Activated T-cell treated with anti-CD3 and anti-CD28 coated beads for 1 hour (primary cell): Measurements from ENCODE around the gene GADD45G.

Experiments
- DNase-seq: peaks from one replicate; pipeline ENCODE4 v3.0.0-alpha.2; 2020; ENCODE audit warnings: low read depth

The GADD45G gene

DNA sequence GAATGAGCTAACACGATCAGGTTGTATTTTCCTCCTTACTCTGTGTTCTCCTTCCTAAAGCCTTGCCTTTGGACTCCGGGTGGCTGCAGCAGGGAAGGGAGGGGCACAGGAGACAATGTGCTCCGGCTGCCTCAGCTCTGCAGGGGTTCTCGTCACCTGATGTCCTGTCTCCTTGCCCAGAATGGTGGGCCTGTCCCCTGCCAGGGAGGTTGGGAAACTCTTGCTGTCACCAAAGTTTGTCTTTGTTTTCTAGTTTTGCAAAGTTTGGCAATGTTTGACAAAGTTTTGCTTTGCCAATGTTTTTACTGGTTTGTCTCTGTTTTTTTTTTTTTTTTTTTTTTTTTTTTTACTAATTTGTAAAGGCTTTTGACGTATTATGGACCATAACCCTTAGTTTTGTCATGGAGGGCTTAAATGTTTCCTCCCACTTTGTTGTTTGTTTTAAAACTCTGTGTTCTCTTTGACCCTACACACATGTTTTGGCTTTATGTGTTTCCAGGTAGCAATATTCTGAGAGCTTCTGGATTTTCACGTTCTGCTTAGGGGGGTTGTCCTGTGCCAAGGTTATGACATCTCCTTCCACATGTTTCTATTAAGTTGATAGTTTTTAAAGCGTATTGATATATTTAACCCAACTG lies 49.3 kb downstream of the GADD45G start:
- no peak for DNase-seq

GRCh38 chr9:89655056-89655989 lies 50.5 kb downstream of the GADD45G start:
- no peak for DNase-seq
